Neural progenitor cell (in vitro differentiated cells): ENCODE data around the gene SFSWAP. TPM values are rescaled to one million over a fixed set of nuclear protein-coding genes. Genes with fewer than 3 reads are reported as not detected.
"Not testable (repeated sequence)": the region's sequence is repeated elsewhere in the genome, so short reads cannot be mapped to it uniquely, and the experiment has no call there.

Experiments used
- DNase-seq: peaks from one replicate; pipeline ENCODE4 v3.0.0-alpha.2; 2016; ENCODE audit warnings: low spot score
- H2AFZ ChIP-seq: fragments of 200-600 bp; sonication (generic); replicated peaks from 2 replicates; pipeline ENCODE4 v1.6.1; 2016; ENCODE audit warnings: antibody characterized with exemption
- H3F3A ChIP-seq: fragments of 200-600 bp; sonication (generic); 2 replicates; pipeline ENCODE4 v1.6.1; 2016; ENCODE audit warnings: antibody characterized with exemption, low read depth
- H3K27ac ChIP-seq: fragments of 200-600 bp; sonication (generic); 2 replicates; pipeline ENCODE4 v1.5.1; 2016; ENCODE audit warnings: mild to moderate bottlenecking
- H3K27me3 ChIP-seq: fragments of 200-600 bp; sonication (generic); 2 replicates; pipeline ENCODE4 v1.6.1; 2016; ENCODE audit warnings: mild to moderate bottlenecking, moderate library complexity
- H3K36me3 ChIP-seq: fragments of 200-600 bp; sonication (generic); 2 replicates; pipeline ENCODE4 v1.5.1; 2016
- H3K4me1 ChIP-seq: fragments of 200-600 bp; sonication (generic); 2 replicates; pipeline ENCODE4 v1.6.1; 2016; ENCODE audit warnings: mixed run types
- H3K4me2 ChIP-seq: fragments of 200-600 bp; sonication (generic); 2 replicates; pipeline ENCODE4 v1.6.1; 2016
- H3K4me3 ChIP-seq: fragments of 200-600 bp; sonication (generic); 2 replicates; pipeline ENCODE4 v1.5.1; 2016
- H3K79me2 ChIP-seq: fragments of 200-600 bp; sonication (generic); 2 replicates; pipeline ENCODE4 v1.6.1; 2016; ENCODE audit warnings: low read depth
- H3K9ac ChIP-seq: fragments of 200-600 bp; sonication (generic); 2 replicates; pipeline ENCODE4 v1.6.1; 2016
- H3K9me3 ChIP-seq: fragments of 200-600 bp; sonication (generic); 2 replicates; pipeline ENCODE4 v1.5.1; 2016; ENCODE audit warnings: low read depth
- H4K20me1 ChIP-seq: fragments of 200-600 bp; sonication (generic); 2 replicates; pipeline ENCODE4 v1.6.1; 2016; ENCODE audit warnings: low read depth
- H3K27ac Mint-ChIP-seq: 3 replicates; pipeline ENCODE4 v1.8.0; 2021; ENCODE audit warnings: mixed read lengths
- H3K27me3 Mint-ChIP-seq: 2 replicates; pipeline ENCODE4 v1.8.0; 2022; ENCODE audit warnings: low read depth, mild to moderate bottlenecking, inconsistent platforms, moderate library complexity, mixed read lengths; ENCODE audit not compliant: insufficient read depth
- H3K36me3 Mint-ChIP-seq: 3 replicates; pipeline ENCODE4 v1.8.0; 2021; ENCODE audit warnings: mixed read lengths
- H3K4me1 Mint-ChIP-seq: 3 replicates; pipeline ENCODE4 v1.8.0; 2021; ENCODE audit warnings: mixed read lengths
- H3K4me3 Mint-ChIP-seq: 3 replicates; pipeline ENCODE4 v1.8.0; 2021; ENCODE audit warnings: mild to moderate bottlenecking, moderate library complexity, mixed read lengths
- H3K9me3 Mint-ChIP-seq: 3 replicates; pipeline ENCODE4 v1.8.0; 2020; ENCODE audit warnings: mixed read lengths
- CTCF ChIP-seq: fragments of 200-600 bp; sonication (generic); IDR thresholded peaks from 2 replicates; pipeline ENCODE4 v1.5.1; 2017; ENCODE audit warnings: antibody characterized with exemption, mild to moderate bottlenecking
- EZH2 ChIP-seq: fragments of 200-600 bp; sonication (generic); IDR thresholded peaks from 2 replicates; pipeline ENCODE4 v1.6.1; 2017; ENCODE audit warnings: antibody characterized with exemption, mild to moderate bottlenecking, moderate library complexity
- EZH2phosphoT487 ChIP-seq: fragments of 200-600 bp; sonication (generic); IDR thresholded peaks from 2 replicates; pipeline ENCODE4 v1.6.1; 2017; ENCODE audit warnings: antibody characterized with exemption
- total RNA-seq: library from RNA; depleted of rRNA; stranded (reverse); fragments of >200 nt; gene quantifications from 2 replicates; pipeline ENCODE4 v1.2.3, GENCODE V29; 2015; ENCODE audit warnings: low replicate concordance

The SFSWAP gene
- total RNA-seq, 1 donor from 2014 or later = 37.0 TPM

GRCh38 chr12:131666978-131667601, 43.8 kb upstream of the SFSWAP start:
- not testable (repeated sequence) for H4K20me1 ChIP-seq, DNase-seq, H3F3A ChIP-seq, H3K27ac Mint-ChIP-seq, H3K79me2 ChIP-seq, H3K9me3 ChIP-seq, H3K9ac ChIP-seq, H3K36me3 ChIP-seq, H3K4me1 Mint-ChIP-seq, H3K4me1 ChIP-seq, H3K27me3 Mint-ChIP-seq, H2AFZ ChIP-seq, H3K36me3 Mint-ChIP-seq, H3K4me3 ChIP-seq, H3K4me3 Mint-ChIP-seq, H3K4me2 ChIP-seq, H3K27me3 ChIP-seq, H3K27ac ChIP-seq, H3K9me3 Mint-ChIP-seq

- no peaks in the 10 kb centered on the region for H3K36me3 Mint-ChIP-seq
- H2AFZ ChIP-seq = no peak overlapping the region
Measured at GRCh38 chr12:131671276-131671675, 39.6 kb upstream of the SFSWAP start.

DNA sequence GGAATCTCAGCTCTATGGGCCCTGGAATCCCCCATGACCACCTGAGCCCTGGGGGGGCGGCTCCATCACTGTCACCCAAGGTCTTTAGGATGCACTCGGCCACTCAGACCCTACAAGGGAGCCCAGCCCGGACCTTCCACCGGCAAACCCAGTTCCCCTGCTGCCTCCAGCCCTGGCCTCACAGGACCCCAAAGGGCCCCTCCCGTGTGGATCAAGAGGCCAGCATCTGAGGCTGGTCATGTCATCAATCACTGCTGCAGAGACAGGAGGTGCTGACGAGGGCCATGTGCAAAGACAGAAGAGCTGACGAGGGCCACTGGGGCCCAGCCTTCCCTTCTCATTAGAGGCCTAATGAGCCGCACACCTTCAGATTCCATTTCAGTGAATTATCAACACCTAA, 39.0 kb upstream of the SFSWAP start:
- no peaks in the 10 kb centered on the region for H4K20me1 ChIP-seq
- H3K4me1 ChIP-seq = no peaks in the 10 kb centered on the region
- no peak overlapping the region for H3K4me3 ChIP-seq
- H3K4me3 Mint-ChIP-seq = no peak overlapping the region
- H3K27me3 ChIP-seq = no peaks in the 10 kb centered on the region
- H3K36me3 ChIP-seq = no peaks in the 10 kb centered on the region
- no peak overlapping the region for H3K27ac ChIP-seq
- H3K9ac ChIP-seq = no peak overlapping the region
- H3K27ac Mint-ChIP-seq = no peak overlapping the region
- no peak for DNase-seq
- H3K4me1 Mint-ChIP-seq = peaks cover 9% of the 10 kb centered on the region
- peaks cover 12% of the 10 kb centered on the region for H3K27me3 Mint-ChIP-seq
- no peaks in the 10 kb centered on the region for H3K79me2 ChIP-seq
- peaks cover 6% of the 10 kb centered on the region for H3K9me3 Mint-ChIP-seq
- no peaks in the 10 kb centered on the region for H3K36me3 Mint-ChIP-seq
- H3F3A ChIP-seq = no peaks in the 10 kb centered on the region
- no peak for TF ChIP-seq CTCF
- no peak for TF ChIP-seq EZH2phosphoT487
- TF ChIP-seq EZH2 = no peak
- no peak overlapping the region for H2AFZ ChIP-seq
- no peak overlapping the region for H3K4me2 ChIP-seq
- H3K9me3 ChIP-seq = no peaks in the 10 kb centered on the region

More at GRCh38 chr12:131671276-131671675, 39.6 kb upstream of the SFSWAP start:
- Histone ChIP-seq H3K4me2 (no peak overlapping the region), H3K27me3 (no peaks in the 10 kb centered on the region), H3K36me3 (no peaks in the 10 kb centered on the region), H3K27ac (no peak overlapping the region), H3F3A (no peaks in the 10 kb centered on the region), H3K4me3 (no peak overlapping the region), H3K9me3 (no peaks in the 10 kb centered on the region), H3K9ac (no peak overlapping the region), H4K20me1 (no peaks in the 10 kb centered on the region), H3K4me1 (no peaks in the 10 kb centered on the region), H3K79me2 (no peaks in the 10 kb centered on the region)
- Mint-ChIP-seq H3K4me3 (no peak overlapping the region), H3K27me3 (peaks cover 6% of the 10 kb centered on the region), H3K4me1 (peaks cover 9% of the 10 kb centered on the region), H3K27ac (no peak overlapping the region), H3K9me3 (peaks cover 6% of the 10 kb centered on the region)
- DNase-seq = no peak
- TF ChIP-seq CTCF (no peak), EZH2phosphoT487 (no peak), EZH2 (no peak)

- H3K4me2 ChIP-seq = no peak overlapping the region
Measured at GRCh38 chr12:131672311-131672940, 38.5 kb upstream of the SFSWAP start.

More at GRCh38 chr12:131672311-131672940, 38.5 kb upstream of the SFSWAP start:
- Histone ChIP-seq H3K36me3 (no peaks in the 10 kb centered on the region), H3K27ac (no peak overlapping the region), H3F3A (no peaks in the 10 kb centered on the region), H3K9ac (no peak overlapping the region), H3K4me1 (no peaks in the 10 kb centered on the region), H3K79me2 (no peaks in the 10 kb centered on the region), H2AFZ (no peak overlapping the region), H3K9me3 (no peaks in the 10 kb centered on the region), H3K27me3 (no peaks in the 10 kb centered on the region), H4K20me1 (no peaks in the 10 kb centered on the region), H3K4me3 (no peak overlapping the region)
- H3K27ac Mint-ChIP-seq = no peak overlapping the region
- H3K4me1 Mint-ChIP-seq = peaks cover 4% of the 10 kb centered on the region
- peaks cover 6% of the 10 kb centered on the region for H3K9me3 Mint-ChIP-seq
- DNase-seq = no peak
- no peak overlapping the region for H3K4me3 Mint-ChIP-seq
- no peaks in the 10 kb centered on the region for H3K36me3 Mint-ChIP-seq
- peaks cover 12% of the 10 kb centered on the region for H3K27me3 Mint-ChIP-seq
- no peak for TF ChIP-seq EZH2
- no peak for TF ChIP-seq EZH2phosphoT487
- no peak for TF ChIP-seq CTCF
